CD4-positive, alpha-beta T cell treated with Interleukin-6 at 100 ng/mL for 8 hours (primary cell): ENCODE measurements around the gene CATSPER4.
A peak's percentile ranks its signal among the peaks of the same experiment; 100 is the strongest.
"Not testable (repeated sequence)": the region's sequence is repeated elsewhere in the genome, so short reads cannot be mapped to it uniquely, and the experiment has no call there.

ENCODE experiments used
- DNase-seq: peaks from one replicate; pipeline ENCODE4 v3.0.0-alpha.2; 2020; ENCODE audit warnings: mixed read lengths, low spot score

CATSPER4 gene

GRCh38 chr1:26195805-26196204, 5.4 kb downstream of the CATSPER4 start:
- no peak for DNase-seq

- no peak for DNase-seq
Measured at GRCh38 chr1:26197301-26197700, 6.9 kb downstream of the CATSPER4 start.

GRCh38 chr1:26197813-26198212, 7.4 kb downstream of the CATSPER4 start:
- DNase-seq, result no peak

GRCh38 chr1:26200413-26200812, 10.0 kb downstream of the CATSPER4 start:
- DNase-seq, result no peak

- DNase-seq, result no peak
Measured at GRCh38 chr1:26203642-26204318, 13.4 kb downstream of the CATSPER4 start.

- DNase-seq, result no peak
Measured at GRCh38 chr1:26210147-26210870, 19.9 kb downstream of the CATSPER4 start.

- DNase-seq, result no peak
Measured at GRCh38 chr1:26212726-26213125, 22.3 kb downstream of the CATSPER4 start.

- DNase-seq, result no peak
Measured at GRCh38 chr1:26213335-26213905, 23.0 kb downstream of the CATSPER4 start.

- no peak for DNase-seq
Measured at GRCh38 chr1:26215246-26215645, 24.8 kb downstream of the CATSPER4 start.

GRCh38 chr1:26218906-26219494, 28.6 kb downstream of the CATSPER4 start:
- DNase-seq, result no peak

- no peak for DNase-seq
Measured at GRCh38 chr1:26220199-26220912, 30.0 kb downstream of the CATSPER4 start.

- DNase-seq, result no peak
Measured at GRCh38 chr1:26221094-26221493, 30.7 kb downstream of the CATSPER4 start.

- no peak for DNase-seq
Measured at GRCh38 chr1:26224606-26225005, 34.2 kb downstream of the CATSPER4 start.

- DNase-seq, result peak; percentile 42
Measured at GRCh38 chr1:26225033-26225831, 34.8 kb downstream of the CATSPER4 start.

- DNase-seq, result not testable (repeated sequence)
Measured at GRCh38 chr1:26230682-26231081, 40.3 kb downstream of the CATSPER4 start.

- peak; percentile 98 for DNase-seq
Measured at GRCh38 chr1:26233903-26234643, 43.7 kb downstream of the CATSPER4 start, which contains the start of gene CEP85. CEP85 (plus strand) TSS chr1:26234200; CDS start chr1:26239784, 5,584 bp downstream.

GRCh38 chr1:26234644-26235370, 44.4 kb downstream of the CATSPER4 start:
- DNase-seq, result peak; percentile 3

GRCh38 chr1:26237230-26237966, 47.0 kb downstream of the CATSPER4 start:
- no peak for DNase-seq

GRCh38 chr1:26239936-26240335, 49.5 kb downstream of the CATSPER4 start:
- DNase-seq, result no peak
